Stimulated activated CD8-positive, alpha-beta memory T cell treated with anti-CD3 and anti-CD28 coated beads, Interleukin-12 subunit alpha, Interleukin-12 subunit beta, amount 100 ng/mL, for 1 hour (primary cell): ENCODE measurements around the gene TMUB1.

Source experiments
- DNase-seq: peaks from one replicate; pipeline ENCODE4 v3.0.0-alpha.2; 2020; ENCODE audit warnings: low read depth

TMUB1 gene

DNA sequence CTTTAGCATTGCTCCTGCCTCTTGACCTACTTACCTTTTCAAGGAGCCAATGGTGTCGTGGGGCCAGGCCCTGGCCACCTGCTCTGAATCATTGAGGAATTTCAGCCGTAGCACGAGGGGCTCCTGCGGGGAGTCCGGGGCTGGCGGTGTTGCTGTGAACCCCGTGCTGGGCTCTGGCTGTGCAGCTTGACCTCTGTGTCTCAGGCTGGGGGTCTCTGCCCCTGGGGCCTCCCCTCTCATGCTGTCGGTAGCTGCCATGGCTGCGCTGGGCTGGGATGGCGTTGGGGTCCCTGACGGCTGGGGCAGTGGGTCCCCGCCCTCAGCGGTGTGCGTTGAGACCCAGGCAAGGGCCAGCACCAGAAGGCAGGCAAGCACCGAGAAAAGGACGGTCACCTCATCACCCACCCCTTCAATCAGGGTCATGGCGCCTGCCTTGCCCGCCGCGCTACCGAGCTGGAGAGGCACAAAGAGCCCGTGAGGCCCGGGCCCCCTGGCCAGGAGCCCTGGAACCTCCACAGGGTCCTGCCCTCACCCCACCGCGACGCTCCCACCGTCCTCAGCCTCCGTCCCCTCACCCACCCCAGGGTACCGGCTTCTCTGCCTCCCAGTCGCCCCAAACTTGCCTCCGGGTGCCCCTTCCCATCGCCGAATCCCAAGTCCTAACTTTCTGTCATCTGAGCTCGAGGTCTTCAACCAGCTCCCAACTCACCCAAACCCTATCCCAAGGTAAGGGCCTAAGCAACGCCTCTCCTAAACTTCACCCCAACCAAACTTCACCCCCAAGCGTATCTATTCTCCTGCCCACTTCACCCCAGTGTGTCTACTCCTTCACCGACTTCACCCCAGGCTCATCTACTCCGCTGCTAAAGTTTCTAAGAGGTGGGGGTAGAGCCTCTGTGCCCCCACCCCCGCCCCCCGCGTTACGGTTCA lies 887 bp downstream of the TMUB1 start:
- DNase-seq: no peak

DNA sequence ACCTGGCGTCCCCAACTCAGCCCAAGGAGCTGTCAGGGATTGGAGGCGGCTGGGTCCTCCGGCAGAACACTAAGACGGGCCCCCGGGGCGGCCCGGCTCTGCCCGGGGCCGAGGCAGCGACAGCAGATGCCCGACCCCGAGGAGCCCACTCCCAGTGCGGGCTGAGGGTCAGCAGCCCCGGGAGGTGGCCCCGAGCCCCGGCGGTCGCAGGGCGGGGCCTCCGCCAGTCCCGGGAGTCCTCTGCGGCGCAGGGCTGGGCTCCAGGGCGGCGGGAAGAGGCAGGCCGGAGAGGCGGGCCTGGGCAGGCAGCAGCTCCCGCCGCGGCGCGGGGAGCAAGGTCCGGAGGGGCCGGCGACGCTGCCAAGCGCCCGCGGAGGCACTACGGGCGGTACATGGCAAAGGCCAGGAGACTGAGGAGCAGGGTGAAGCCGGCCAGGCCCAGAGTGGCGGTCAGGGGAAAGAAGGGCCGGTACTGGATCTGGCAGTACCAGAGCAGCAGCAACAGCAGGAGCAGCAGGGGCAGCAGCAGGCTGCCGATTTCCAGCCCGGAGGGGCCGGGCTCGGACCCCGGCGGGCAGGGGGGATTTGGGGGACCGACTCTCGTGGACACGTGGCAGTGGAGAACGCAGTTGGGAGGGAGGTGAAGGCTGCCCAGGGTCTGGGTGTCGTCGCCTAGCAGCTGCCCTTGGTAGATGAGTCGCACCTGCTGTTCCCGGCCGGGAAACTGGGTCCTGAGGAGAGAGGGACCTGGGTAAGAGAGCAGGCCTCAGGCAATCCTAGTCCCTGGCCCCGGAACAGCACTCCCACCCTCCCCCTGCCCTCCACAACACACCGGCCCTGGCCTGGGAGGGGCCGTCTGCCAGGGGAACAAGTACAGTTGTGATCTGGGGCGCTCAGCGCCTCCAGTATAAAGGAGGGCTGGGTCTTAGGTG lies 1.9 kb downstream of the TMUB1 start:
- DNase-seq: no peak

DNA sequence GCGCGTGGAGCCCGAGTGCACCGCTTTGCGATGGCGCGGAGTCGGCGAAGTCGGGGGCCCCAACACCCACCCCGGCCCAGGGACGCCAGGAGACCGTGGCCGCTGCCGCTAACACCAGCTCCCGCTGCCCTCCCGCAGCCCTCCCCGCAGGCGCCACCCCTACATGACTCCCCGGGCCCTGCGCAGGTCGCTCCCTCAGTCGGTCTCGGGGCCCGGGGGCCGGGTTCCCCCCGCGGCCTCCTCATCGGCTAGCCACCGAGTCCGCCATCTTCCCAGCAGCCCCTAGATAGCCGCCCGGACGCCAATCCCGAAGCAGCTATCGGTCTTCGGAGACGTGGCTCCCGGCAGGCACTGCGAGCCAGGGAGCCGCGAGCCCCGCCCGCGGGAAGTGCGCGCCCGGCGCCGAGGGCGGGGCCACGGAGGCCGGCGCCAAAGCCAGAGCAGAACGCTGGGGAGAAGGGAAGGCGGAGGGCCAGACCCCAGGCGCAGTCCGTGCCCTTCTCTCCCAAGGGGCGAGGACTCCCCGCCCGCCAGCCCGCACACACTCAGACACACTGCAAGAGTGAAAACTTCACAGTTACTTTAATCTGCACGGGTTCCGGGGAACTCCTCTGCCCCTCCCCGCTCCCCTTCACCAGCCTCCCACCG lies 2.6 kb downstream of the TMUB1 start, which contains the start of gene FASTK:
Gene FASTK (minus strand): TSS at position 288 of the 648 bp plus-strand sequence. CDS start 43 bp downstream, at position 245.
- peak; percentile 76 for DNase-seq

DNA sequence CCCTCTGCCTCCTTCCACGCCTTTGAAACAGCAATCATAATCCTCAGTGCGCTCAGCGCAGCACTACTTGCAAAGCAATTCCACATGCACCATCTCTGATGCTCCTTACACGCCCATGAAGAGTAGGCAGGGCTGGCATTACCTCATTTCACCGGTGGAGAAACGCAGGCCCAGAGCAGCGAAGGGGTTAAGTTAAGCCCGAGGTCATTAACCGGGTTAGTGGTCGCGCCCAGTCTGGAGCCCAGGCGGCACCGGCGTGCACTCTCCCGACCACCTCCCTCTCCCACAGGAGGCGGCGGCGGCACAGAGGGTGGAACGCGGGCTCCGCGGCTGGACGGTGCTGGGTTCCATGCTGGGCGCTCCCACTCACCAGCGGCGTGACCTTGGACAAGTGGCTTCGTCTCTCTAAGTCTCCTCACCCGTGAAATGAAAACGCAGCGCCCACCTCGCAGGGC lies 3.2 kb downstream of the TMUB1 start:
- DNase-seq: no peak

DNA sequence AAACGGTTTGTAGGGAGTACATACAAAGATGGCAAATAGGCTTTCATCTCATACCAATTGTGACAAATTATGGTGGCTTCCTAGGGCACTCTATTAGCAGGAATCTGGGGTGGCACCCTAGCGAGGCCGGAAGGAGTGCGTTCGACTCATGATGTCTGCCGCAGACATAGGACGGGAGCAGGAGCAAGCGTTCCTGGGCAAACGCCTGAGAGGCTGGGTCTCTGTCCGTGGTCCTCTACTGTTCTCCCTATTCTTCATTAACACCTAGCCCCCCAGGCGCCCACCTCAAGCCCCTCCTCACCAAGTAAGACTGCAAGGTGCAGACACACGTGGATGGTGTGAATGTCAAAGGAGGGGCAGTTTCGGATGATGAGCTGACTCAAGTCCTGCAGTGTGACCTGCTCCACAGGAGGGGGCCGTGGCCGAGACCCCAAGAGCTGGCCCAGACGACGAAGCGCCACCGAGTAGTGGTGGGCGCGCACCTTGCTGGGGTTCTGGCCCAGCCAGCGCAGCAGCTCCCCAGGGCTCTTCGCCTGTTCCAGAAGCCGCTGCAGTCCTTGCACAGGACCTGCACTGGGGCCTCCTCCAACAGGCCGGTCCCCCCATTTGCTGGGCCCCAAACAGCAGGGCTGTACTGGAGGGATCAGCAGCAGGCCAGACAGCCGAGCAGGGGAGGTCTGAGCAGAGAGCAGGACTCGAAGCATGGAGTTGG lies 3.9 kb downstream of the TMUB1 start:
- DNase-seq: no peak

DNA sequence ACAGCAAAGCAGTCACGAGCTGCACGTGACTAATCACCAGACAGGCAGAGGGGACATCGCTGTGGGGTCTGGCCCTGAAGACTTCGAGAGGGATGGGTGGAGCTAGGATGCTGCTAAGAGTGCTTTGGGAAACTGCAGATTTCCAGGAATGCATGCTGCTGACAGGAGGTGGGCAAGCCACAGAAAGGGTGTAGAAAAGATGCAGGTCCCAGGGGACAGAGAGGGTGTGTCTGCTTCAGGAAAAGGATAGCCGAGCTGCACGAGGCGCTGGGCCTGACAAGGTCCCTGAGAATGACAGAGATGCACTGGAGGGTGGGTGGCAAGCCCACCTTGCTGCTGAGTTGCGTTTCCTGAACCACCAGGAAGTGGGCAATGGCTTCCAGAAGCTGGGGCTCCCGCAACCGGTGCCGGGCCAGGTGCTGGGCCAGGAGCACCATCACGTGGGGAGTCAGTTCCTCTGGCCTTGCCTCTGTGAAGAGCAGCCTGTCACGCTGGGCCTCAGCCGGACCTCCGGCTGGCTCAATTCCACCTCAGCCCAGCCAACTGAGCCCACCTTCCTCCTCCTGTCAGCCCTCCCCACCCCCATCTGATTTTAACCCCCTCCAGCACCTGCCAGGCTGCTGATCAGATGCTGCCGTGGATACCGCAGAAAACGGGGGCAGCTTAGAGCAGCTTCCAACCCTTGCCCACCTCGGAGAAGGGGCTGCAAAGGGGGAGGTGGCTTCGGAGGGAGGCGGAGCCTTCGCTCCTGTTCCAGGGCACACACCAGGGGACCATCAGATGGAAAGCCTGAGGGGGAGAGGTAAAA lies 4.9 kb downstream of the TMUB1 start:
- no peak for DNase-seq

DNA sequence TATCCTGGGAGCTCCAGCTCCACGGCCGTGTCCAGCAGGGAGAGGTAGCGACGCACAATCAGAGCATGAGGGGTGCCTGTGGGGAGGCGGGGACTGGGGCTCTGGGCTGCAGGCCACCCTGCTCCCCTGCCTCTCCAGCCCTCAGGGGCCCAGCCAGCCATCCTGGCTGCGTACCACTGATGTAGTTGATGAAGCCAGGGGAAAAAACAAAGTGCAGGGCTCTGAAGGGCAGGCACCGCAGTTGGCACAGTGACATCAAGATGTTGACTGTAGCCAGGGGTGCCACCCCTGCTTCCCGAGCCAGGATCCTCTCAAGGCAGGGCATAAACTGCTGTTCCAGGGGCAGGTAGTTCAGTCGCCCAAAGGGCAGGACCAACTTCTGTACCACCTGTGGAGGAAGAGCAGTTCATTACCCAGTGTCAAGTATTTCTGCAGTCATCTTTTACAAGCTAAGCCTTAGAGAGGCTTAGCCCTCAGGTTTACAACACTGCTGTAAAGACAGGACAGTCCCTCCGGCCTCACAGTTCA lies 5.5 kb downstream of the TMUB1 start:
- DNase-seq: no peak

DNA sequence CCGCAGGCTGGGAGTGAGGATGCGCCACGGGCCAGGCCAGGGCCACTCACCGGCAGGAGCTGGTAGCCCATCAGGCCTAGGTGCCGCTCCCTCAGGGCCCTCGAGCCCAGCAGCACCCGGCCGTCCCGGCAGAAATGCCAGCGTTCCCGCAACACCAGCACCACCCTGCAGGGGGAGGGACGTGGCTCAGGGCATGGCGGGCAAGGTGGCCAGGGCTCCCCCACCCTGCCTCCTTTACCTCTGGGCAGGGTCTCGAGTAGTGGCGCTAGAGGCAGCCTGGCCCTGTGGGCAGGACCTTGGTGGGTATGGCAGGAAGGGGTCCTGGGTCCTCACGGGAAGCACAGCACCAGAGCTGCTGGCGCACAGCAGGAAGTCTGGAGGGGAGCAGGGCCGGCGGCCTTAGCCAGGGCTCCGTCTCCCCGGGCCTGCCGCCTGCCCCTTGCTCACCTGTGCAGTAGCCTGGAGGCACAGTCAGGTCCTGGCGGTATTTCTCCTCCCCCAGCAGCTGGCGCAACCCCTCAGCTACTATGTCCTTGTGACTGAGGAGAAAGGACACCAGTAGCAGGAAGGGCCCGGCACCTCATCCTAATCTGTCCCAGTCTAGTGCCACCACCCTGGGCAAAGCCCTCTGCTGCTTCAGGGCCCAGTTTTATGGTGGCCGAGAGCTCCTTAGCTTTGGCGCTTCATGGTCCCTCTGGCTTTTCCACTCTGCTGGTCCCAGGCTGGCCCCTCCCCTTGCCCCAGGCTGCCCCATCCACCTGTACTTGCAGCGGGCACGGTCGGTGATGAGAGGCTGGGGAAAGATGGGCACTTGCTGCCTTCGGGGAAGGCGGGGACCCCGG lies 6.2 kb downstream of the TMUB1 start:
- DNase-seq: no peak

DNA sequence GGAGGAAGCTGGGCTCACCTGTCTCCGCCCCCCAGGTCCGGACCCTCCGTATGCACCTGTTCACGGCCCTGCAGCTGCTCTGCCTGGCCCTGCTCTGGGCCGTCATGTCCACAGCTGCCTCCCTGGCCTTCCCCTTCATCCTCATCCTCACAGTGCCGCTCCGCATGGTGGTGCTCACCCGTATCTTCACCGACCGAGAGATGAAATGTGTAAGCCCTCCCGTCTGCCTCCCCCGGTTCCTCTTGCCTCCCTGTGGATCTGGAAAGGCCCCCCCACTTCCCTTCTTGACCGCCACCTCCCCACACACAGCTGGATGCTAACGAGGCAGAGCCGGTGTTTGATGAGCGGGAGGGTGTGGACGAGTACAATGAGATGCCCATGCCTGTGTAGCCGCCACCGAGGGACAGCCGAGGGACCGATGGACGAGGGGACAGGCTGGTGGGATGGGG lies 7.3 kb downstream of the TMUB1 start:
- no peak for DNase-seq

DNA sequence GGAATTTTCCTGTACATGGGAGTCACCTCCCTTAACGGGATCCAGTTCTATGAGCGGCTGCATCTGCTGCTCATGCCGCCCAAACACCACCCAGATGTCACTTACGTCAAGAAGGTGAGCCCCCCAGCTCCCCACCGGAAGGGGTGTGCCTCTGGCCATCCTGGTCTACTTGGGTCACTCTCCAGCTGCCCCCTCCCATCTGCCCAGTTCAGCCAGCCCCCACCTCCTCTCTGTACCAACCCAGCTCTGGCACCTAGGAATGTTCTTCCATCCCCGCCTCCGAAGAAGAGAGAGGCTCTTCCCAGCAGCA lies 7.7 kb downstream of the TMUB1 start:
- DNase-seq: no peak

DNA sequence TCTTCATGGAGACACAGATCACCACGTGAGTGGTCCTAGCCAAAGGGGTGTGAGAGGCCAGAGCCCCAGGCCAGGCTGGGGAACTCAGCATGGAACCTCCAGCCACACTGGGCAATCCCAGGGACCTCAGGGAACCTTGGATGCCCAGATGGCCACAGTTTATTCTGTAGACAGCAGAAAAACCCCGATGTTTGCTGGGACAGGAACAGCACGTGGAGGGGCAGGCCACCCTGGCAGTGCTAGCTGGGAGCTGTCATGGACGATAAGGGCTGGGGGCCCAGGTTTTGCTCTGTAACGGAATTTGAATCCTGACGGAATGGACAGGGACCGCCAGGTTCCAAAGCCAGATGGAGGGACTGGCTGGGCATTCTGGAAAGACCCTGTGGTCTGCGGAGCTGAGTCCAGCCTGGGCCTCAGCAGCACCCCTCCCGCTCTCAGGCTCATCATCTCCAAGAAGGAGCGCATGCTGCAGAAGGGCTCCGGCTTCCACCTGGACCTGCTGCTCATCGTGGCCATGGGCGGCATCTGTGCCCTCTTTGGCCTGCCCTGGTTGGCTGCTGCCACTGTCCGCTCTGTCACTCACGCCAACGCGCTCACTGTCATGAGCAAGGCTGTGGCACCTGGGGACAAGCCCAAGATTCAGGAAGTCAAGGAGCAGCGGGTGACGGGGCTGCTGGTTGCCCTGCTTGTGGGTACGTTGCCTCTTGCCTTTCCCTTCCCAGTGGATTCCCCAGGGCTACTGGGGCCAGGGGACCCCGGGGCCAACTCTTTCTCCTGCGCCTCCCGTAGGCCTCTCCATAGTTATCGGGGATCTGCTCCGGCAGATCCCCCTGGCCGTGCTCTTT lies 8.3 kb downstream of the TMUB1 start:
- DNase-seq: no peak

DNA sequence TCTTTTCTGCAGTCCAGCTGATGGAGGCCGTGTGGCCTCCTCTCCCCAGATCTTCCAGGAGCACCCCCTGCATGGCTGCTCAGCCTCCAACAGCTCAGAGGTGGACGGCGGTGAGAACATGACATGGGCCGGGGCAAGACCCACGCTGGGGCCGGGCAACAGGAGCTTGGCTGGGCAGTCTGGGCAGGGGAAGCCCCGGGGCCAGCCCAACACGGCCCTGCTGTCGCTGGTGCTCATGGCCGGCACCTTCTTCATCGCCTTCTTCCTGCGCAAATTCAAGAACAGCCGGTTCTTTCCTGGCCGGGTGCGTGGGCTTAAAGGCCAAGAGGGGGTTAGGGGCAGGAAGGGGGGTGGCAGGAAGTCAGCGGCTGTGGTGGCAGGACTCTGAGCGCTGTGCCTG lies 9.3 kb downstream of the TMUB1 start:
- DNase-seq: no peak

DNA sequence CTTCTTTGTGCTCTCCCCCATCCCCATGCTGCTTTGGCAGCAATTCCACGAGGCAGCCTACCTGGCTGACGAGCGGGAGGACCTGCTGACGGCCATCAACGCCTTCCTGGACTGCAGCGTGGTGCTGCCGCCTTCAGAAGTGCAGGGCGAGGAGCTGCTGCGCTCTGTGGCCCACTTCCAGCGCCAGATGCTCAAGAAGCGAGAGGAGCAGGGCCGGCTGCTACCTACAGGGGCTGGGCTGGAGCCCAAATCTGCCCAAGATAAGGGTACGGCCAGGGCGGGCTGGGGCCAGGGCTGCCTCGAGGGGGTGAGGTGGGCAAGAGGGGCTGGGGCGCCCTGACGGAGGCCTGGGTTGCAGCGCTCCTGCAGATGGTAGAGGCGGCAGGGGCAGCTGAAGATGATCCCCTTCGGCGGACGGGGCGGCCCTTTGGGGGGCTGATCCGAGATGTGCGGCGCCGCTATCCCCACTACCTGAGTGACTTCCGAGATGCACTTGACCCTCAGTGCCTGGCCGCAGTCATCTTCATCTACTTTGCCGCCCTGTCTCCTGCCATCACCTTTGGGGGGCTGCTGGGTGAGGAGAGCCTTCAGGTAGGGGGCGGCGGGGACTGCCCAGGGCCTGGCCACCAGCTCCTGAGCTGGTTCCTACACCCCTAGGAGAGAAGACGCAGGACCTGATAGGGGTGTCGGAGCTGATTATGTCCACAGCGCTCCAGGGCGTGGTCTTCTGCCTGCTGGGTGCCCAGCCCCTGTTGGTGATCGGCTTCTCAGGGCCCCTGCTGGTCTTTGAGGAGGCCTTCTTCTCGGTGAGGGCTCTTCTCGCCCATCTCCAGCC lies 12.0 kb downstream of the TMUB1 start:
- DNase-seq: no peak

DNA sequence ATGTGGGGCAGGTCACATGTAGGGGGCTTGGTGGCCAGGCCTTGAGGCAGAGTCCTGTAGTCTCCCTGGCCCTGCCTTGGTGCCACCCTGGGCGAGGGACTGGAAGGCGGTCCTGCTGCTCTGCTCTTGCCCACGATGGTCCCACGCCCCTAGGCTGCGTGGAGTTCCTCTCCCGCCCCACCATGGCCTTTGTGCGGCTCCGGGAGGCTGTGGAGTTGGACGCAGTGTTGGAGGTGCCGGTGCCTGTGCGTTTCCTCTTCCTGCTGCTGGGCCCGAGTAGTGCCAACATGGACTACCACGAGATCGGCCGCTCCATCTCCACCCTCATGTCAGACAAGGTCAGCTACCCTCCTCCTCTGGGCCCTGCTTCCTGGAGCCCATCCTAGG lies 12.7 kb downstream of the TMUB1 start:
- DNase-seq: no peak

DNA sequence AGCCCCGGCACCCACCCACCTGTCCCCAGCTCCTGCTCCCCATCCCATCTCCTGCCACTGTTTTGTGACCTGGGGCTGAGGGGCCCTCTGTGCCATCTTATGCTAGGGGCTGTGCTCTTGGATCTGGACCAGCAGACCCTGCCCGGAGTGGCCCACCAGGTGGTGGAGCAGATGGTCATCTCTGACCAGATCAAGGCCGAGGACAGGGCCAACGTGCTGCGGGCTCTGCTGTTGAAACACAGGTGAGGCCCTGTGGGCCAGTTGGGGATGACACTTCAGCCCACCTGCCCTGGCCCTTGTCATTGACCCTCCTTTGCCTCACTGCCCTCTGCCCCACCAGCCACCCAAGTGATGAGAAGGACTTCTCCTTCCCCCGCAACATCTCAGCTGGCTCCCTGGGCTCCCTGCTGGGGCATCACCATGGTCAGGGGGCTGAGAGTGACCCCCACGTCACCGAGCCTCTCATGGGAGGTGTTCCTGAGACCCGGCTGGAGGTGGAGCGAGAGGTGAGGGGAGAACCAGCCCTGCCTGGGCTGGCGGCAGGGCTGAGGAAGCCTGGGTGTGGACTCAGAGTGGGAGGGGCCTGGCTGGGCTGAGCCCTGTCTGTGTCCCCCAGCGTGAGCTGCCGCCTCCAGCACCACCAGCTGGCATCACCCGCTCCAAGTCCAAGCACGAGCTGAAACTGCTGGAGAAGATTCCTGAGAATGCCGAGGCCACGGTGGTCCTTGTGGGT lies 13.3 kb downstream of the TMUB1 start:
- no peak for DNase-seq

DNA sequence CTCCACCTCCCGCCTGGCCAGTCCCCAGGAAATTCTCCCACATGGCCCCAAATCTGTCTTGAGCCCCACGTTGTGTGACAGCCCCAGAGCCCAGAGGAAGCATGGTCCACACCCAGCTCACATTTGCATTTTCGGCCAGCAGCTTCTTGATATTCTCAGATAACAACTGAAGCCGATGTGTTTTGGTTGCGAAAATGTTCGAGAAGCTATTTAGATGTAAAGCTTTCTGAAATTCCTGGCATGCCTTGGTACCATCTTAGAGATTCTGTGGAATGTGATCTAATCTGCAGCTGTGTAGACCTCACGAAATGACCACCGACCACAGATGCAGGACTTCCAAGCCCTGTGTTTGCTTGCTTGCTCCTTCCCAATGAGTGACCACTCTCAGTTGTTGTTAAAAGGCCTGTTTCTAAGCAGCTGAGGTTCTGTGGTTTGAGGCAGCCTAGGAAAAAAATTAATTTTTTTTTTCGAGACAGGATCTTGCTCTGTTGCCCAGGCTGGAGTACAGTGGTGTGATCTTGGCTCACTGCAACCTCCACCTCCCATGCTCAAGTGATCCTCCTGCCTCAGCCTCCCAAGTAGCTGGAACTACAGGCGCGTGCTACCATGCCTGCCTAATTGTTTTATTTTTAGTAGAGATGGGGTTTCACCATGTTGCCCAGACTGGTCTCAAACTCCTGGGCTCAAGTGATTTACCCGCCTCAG lies 15.1 kb downstream of the TMUB1 start:
- DNase-seq: no peak
